HG03575 (cell line): ENCODE data around the gene EDNRB.
"Not testable (repeated sequence)": the region's sequence is repeated elsewhere in the genome, so short reads cannot be mapped to it uniquely, and the experiment has no call there.

Experiments used
- ATAC-seq: cut with Tn5 transposase; IDR thresholded peaks from one replicate; pipeline ENCODE4 v1.9.1; 2021; ENCODE audit not compliant: unreplicated experiment, insufficient number of reproducible peaks, low FRiP score; ENCODE audit errors: extremely low read depth

The EDNRB gene

GRCh38 chr13:77918391-77919245 is at the start of gene EDNRB:
TSS of gene EDNRB (minus strand) at chr13:77918831. CDS start at chr13:77918573, 258 bp downstream.
- ATAC-seq = no peak

GRCh38 chr13:77966671-77967070 is 48.0 kb upstream of the EDNRB start:
- ATAC-seq = no peak

DNA sequence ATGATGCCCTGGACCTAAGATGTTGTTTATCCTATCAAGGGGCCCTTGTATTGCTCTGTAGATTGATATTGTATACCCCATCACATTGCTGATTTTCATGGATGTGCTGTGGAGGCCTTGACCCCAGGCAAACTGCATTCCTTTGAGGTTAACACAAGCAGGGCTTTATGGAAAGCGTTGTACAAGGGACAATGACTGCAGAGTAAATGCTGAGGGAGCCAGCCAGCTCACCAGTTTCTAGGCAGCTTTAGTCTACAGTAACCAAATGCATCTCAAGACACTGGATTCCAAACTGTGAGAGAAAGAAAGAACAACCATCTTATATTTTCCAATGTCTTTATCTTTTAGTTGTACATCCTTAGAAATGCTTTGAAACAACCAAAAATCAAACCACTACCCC is 34.1 kb upstream of the EDNRB start:
- no peak for ATAC-seq

GRCh38 chr13:77952276-77952675 is 33.6 kb upstream of the EDNRB start:
- ATAC-seq = no peak

DNA sequence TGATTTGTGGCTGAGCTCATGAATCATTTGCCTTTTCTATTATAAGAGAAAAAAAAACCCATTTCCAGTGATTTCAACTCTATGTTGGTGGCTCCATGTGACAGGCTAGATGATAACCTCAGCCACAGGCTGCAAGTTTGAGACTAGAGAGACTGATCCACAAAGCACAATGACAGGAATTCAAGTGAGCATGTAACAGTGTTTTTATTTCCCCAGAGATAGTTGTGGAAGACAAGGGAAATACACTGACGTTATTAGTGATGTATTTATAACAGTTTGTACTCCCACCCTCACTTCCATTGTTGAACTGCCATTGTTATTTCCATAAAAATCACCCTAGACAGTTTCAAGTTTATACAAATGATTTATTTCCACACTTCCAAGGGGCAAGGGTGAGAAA is 27.9 kb upstream of the EDNRB start:
- ATAC-seq = no peak

GRCh38 chr13:77935063-77935462 is 16.4 kb upstream of the EDNRB start:
- not testable (repeated sequence) for ATAC-seq

GRCh38 chr13:77930430-77930829 is 11.8 kb upstream of the EDNRB start:
- peak; percentile 76 for ATAC-seq

- peak; percentile 87 for ATAC-seq
Observed at GRCh38 chr13:77928909-77929308, 10.3 kb upstream of the EDNRB start.

DNA sequence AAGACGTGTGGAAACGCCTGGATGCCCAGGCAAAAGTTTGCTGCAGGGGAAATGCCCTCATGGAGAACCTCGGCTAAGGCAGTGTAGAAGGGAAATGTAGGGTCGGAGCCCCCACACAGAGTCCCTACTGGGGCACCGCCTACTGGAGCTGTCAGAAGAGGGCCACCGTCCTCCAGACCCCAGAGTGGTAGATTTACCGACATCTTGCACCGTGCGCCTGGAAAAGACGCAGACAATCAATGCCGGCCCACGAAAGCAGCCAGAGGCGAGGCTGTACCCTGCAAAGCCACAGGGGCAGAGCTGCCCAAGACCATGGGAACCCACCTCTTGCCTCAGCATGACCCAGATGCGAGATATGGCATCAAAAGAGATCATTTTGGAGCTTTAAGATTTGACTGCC is 7.0 kb upstream of the EDNRB start:
- no peak for ATAC-seq

GRCh38 chr13:77919921-77920294 is 1.3 kb upstream of the EDNRB start:
- ATAC-seq = no peak

DNA sequence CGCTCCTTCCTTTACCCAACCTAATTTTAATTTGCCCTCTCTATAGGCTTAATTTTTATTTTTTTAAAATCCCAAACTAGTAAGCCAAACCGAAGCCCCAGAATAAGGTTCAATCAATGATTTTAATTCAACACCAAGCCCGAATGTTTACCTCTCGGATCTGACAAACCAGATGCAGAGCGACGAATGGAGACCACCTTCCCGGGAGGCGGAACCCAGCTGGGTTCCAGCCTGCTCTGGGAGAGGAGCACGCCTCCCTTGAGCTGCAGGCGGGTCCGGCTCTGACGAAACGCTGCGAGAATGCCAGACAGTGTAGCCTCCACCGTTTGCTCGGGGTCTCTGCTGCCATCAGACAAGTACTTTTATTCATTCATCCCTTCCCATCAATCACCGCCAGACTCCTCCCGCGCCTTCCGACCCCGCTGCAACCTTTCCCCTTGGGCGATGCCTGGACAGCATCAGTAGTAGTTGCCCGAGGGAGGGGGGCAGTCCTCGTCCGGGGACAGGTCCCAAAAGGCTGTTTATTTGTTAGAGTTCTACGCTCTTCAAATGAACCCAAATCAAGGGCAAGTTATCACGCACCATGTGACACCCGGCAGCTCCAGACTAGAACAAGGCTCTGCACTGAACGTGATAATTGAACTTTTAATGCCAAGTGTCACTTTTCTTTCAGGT is 752 bp upstream of the EDNRB start:
- no peak for ATAC-seq

DNA sequence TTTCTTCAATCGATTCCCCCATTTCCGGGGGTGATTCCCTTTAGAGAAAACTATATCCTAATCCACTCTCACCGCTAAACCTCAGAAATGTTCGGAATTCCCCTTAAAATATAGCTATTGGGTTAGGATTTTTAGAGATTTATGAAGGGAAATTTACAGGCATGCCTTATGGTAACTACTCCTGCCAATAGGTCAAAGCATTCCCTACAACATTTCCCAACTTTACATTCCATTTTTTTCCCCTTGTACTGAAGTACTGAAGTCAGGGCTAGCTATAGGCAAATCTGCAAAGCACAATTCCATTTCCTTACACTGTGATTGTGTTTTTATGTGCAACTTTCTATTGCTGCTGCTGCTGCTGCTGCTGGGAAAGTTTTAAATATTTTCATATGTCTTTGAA is 2.1 kb downstream of the EDNRB start:
- ATAC-seq = no peak

DNA sequence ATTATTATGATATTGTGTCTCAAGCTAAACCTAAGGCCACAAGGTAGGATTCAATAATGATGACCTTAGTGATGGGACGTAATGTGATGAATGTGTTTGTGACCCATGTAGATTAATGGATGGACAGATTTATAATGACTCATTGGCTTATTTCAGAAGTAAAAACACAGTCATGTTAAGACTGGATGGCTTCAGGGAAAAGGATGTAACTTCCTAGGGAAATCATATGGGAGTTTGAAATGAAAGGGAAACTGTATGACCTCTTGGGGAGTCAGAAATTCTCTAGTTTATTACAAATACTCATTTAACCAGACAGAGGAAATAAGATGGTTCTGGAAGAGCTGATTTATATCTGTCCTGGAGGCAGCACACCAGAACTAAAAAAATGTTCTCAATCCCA is 2.9 kb downstream of the EDNRB start:
- ATAC-seq = no peak

GRCh38 chr13:77913003-77913402 is 5.6 kb downstream of the EDNRB start:
- ATAC-seq = no peak

- no peak for ATAC-seq
Observed at GRCh38 chr13:77911751-77912150, 6.9 kb downstream of the EDNRB start.

DNA sequence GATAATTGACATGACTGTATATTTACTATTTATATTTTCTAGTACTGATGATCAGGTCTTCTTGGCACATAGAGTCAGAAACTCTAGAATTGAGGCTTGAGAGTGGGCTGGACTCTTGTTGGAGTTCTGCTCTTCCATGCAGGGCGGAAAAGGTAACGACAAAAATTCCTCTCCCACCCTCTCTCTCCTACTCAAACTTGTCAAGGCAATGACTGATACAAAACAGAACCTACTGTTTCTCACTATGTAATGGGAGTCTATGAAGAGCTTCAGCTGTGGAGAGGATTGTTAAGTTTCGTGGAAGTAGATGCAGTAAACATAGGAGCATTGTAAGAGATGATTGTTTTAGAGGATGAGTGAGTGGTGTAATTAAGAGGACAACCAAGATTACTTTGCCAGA is 8.8 kb downstream of the EDNRB start:
- ATAC-seq = no peak

- no peak for ATAC-seq
Observed at GRCh38 chr13:77908531-77908930, 10.1 kb downstream of the EDNRB start.

GRCh38 chr13:77907666-77908341 is 10.8 kb downstream of the EDNRB start:
- no peak for ATAC-seq

DNA sequence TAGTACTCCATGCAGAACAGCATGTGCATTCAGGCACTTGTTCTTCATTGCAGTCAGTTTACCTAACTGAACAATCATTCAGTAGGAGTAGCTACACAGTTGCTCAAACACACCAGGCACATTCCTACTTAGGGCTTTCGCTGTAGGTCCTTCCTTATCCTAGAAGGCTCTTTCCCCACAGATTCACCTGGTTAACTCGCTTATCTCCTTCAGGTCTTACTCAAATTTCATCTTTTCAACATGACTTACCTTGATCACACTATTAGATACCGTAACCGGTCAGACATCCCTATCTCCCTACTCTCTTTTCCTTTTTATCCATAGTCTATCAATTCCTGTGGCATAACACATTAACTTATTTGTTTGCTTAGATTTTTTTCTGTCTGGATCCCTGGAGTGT is 14.6 kb downstream of the EDNRB start:
- ATAC-seq = no peak

DNA sequence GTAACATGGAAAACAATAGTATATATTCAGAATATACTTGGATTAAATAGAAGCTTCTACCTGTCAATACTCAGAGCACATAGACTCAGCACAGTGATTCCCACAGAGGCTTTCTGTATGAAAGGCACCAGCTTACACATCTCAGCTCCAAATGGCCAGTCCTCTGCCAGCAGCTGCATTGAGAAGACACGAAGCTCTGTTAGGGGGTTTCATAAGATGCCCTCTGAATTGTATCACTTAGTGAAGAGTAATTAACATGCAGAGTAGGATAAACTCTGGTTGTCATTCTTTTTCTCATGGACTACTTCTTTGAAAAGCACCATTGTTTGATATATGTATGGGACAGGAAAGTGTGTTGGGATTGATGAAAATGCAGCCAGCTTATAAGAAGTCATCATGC is 15.2 kb downstream of the EDNRB start:
- no peak for ATAC-seq
